ENCODE results near the gene ERC2. TPM values are rescaled to one million over a fixed set of nuclear protein-coding genes. Genes with fewer than 3 reads are reported as not detected.
A peak's percentile ranks its signal among the peaks of the same experiment; 100 is the strongest.

The ERC2 gene
- total RNA-seq, 1 donor from 2014 or later = under 0.01 TPM

DNA sequence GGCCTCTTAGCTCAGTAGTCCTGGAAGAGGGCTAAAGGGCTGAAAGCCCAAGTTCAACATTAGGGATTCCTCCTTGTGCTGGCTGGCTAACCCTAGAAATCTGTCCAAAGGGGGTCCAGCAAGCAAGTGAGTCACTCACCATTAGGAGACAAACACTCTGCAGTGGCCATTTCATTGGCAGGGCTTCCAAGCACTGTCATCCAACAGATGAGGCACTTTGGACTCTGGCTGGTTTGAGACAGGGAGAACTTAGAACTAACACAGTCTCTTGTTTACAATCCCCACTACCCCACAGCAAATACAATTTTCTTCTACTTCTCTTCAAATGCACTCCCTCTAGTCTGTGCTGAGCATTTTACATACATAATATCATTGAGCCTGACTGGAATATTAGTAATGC lies 971.0 kb downstream of the ERC2 start:
- no peak for FAIRE-seq

DNA sequence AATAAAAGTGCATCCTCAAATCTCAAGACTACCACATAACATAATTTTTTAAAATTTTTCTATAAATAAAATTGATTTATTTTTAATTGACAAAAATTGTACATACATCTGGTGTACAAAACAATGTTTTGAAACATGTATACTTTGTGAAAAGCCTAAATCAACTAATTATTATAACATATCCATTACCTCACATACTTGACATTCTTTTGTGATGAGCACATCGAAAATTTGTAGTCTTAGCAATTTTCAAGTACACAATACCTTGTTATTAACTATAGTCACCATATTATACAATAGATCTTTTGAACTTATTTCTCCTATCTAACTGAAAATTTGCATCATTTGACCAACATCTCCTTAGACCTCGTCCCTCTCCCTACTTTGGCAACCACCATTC lies 973.3 kb downstream of the ERC2 start:
- FAIRE-seq (no peak), DNase-seq (ENCODE audit: low read depth) (no peak)
- TF ChIP-seq, protein P1, sequence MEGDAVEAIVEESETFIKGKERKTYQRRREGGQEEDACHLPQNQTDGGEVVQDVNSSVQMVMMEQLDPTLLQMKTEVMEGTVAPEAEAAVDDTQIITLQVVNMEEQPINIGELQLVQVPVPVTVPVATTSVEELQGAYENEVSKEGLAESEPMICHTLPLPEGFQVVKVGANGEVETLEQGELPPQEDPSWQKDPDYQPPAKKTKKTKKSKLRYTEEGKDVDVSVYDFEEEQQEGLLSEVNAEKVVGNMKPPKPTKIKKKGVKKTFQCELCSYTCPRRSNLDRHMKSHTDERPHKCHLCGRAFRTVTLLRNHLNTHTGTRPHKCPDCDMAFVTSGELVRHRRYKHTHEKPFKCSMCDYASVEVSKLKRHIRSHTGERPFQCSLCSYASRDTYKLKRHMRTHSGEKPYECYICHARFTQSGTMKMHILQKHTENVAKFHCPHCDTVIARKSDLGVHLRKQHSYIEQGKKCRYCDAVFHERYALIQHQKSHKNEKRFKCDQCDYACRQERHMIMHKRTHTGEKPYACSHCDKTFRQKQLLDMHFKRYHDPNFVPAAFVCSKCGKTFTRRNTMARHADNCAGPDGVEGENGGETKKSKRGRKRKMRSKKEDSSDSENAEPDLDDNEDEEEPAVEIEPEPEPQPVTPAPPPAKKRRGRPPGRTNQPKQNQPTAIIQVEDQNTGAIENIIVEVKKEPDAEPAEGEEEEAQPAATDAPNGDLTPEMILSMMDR (IDR thresholded peaks at IDR 0.05; ENCODE audit: insufficient read depth, low read length, severe bottlenecking) = no peak
- Histone ChIP-seq H3K27me3 (ENCODE audit: control insufficient read depth, insufficient read depth, low read length) (no peaks in the 10 kb centered on the region), H3K36me3 (ENCODE audit: control insufficient read depth, insufficient read depth, low read length) (no peaks in the 10 kb centered on the region), H3K4me3 (ENCODE audit: low read depth, low read length) (no peak overlapping the region)

More for the DNA sequence above, 971.0 kb downstream of the ERC2 start:
- no peak for DNase-seq (ENCODE audit: low read depth)
- H3K36me3 ChIP-seq (ENCODE audit: control insufficient read depth, insufficient read depth, low read length) = no peaks in the 10 kb centered on the region
- TF ChIP-seq, protein P1 (IDR thresholded peaks at IDR 0.05; ENCODE audit: insufficient read depth, low read length, severe bottlenecking) = no peak
- H3K4me3 ChIP-seq (ENCODE audit: low read depth, low read length) = no peak overlapping the region
- no peaks in the 10 kb centered on the region for H3K27me3 ChIP-seq (ENCODE audit: control insufficient read depth, insufficient read depth, low read length)

DNA sequence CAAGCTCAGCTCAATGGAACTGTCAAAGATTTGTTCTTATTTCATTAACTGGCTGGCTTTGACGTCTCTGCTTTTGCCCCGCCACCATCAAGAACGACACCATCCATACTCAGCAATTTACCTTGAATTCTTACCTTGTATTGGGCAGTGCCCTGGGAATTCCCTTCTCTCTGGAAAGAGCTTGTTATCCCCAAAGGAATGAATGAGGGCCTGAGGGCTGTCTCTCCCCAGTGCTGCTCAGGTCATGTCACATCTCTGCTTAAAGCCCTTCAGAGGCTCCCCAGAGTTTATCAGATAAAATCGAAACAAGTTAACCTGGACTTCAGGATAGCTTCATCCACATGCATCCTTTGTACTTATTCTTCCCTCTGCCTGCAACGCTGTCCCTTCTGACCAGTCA lies 975.3 kb downstream of the ERC2 start:
- H3K27me3 ChIP-seq (ENCODE audit: control insufficient read depth, insufficient read depth, low read length) = no peaks in the 10 kb centered on the region
- H3K4me3 ChIP-seq (ENCODE audit: low read depth, low read length) = no peak overlapping the region
- DNase-seq (ENCODE audit: low read depth) (no peak), FAIRE-seq (no peak)
- TF ChIP-seq, protein P1 (IDR thresholded peaks at IDR 0.05; ENCODE audit: insufficient read depth, low read length, severe bottlenecking) = no peak
- no peaks in the 10 kb centered on the region for H3K36me3 ChIP-seq (ENCODE audit: control insufficient read depth, insufficient read depth, low read length)

DNA sequence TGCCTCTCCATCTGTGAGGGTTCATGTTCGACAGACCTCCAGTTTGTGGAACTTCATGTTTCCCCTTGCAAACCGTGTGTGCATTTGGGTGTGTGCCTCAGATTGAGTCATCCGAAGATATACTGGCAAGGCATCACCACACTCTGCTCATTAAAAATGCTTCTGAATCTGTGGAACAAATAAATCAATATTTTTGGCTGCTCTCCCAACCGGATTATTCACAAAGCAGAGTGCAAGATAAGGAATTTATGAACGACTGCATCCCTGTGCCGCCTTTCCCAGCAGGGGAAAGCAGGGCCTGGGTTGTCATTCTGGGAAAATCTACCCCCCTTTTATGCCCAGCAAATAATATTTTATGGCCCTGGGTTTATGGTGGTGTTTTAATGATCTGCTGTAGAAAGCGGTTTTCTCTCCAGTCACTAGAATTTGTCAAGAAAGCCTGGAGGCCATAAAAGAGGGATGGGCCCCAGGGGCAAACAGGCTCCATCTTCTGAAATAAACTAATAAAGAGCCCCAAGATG lies 976.9 kb downstream of the ERC2 start:
- FAIRE-seq = peak; percentile 55
- H3K36me3 ChIP-seq (ENCODE audit: control insufficient read depth, insufficient read depth, low read length) = no peaks in the 10 kb centered on the region
- peak; percentile 71 for DNase-seq (ENCODE audit: low read depth)
- TF ChIP-seq, protein P1 (IDR thresholded peaks at IDR 0.05; ENCODE audit: insufficient read depth, low read length, severe bottlenecking) = no peak
- no peak overlapping the region for H3K4me3 ChIP-seq (ENCODE audit: low read depth, low read length)
- no peaks in the 10 kb centered on the region for H3K27me3 ChIP-seq (ENCODE audit: control insufficient read depth, insufficient read depth, low read length)

DNA sequence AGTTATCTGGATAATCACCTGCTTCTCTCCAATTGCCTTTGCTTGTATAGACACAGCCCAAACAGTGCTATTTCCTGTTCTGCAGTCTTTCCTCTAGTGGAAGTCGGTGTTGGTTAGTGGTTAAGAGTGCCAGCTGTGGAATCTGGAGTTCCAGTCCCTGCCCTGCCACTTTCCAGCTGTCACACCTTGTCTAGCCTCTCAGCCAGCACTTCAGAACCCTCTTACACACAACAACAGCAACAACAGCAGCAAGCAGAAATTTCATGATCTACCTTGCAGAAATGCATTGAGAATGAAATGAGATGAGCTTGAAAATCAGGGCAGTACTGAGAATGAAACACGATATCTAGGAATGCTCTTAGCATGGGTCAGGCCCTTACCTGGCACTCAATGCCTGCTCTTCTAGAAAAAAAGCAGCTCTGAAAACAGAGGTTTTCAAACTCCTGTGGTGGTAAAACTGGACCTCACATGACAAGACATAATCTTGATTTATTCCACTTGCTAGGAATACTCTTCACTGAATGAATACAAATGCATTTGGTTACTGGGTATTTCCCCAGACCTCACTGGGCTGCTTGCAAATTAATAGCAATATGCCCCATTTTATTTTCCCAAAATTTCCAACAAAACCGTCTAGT lies 977.9 kb downstream of the ERC2 start:
- no peak for DNase-seq (ENCODE audit: low read depth)
- no peak for FAIRE-seq

More for the DNA sequence above, 977.9 kb downstream of the ERC2 start:
- no peaks in the 10 kb centered on the region for H3K27me3 ChIP-seq (ENCODE audit: control insufficient read depth, insufficient read depth, low read length)
- no peak overlapping the region for H3K4me3 ChIP-seq (ENCODE audit: low read depth, low read length)
- H3K36me3 ChIP-seq (ENCODE audit: control insufficient read depth, insufficient read depth, low read length) = no peaks in the 10 kb centered on the region
- TF ChIP-seq, protein P1 (IDR thresholded peaks at IDR 0.05; ENCODE audit: insufficient read depth, low read length, severe bottlenecking) = no peak
